GM15510 (cell line): Measurements from ENCODE around the gene ROBO2.

Source experiments
- POLR2A ChIP-seq: IDR thresholded peaks from 3 replicates; pipeline ENCODE4 v1.6.1; 2011; ENCODE audit warnings: borderline replicate concordance; ENCODE audit not compliant: insufficient read length; ENCODE audit errors: extremely low read depth

ROBO2 gene

GRCh38 chr3:77377717-77378116 lies 337.8 kb downstream of the ROBO2 start:
- no peak for TF ChIP-seq POLR2A

DNA sequence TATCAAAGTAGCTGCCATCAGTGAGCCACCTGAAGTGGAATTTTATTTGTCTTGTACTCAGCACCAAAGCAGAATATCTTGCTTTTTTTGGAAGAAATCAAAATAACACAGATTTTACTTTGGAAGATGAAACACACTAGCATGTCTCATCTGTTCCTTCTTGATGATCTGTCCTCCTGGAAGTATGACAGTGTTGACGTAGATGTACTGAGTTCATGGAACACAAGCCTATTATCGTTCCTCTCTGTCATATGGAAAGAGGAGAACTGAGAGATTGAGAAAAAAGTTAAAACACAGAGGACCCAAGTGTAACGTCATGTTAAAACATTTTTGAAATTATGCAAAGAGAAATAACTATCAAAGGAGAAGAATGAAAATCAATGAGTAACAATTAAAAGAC lies 340.2 kb downstream of the ROBO2 start:
- no peak for TF ChIP-seq POLR2A

DNA sequence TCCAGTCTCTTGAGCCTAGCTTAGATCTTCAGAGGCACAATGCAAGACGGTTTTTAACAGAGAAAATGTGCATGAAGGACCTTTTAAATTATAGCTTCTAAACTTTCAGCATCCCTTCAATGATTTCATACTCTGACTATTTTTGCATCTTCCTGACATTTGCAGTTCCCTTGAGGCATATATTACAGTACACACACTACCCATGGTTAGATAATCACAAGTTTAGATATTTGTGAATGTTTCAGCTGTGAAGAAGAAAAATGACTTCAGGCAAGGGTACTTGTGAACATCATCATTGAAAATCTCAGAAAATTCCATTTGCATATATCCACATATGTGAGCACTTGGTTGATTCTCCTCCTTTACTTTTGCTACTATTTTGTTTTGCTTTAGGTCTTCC lies 341.5 kb downstream of the ROBO2 start:
- TF ChIP-seq POLR2A = no peak

- TF ChIP-seq POLR2A = no peak
These were observed 352.3 kb downstream of the ROBO2 start for GRCh38 chr3:77392181-77392580.

- no peak for TF ChIP-seq POLR2A
These were observed 354.1 kb downstream of the ROBO2 start for GRCh38 chr3:77394046-77394445.

GRCh38 chr3:77404871-77405270 lies 365.0 kb downstream of the ROBO2 start:
- no peak for TF ChIP-seq POLR2A

DNA sequence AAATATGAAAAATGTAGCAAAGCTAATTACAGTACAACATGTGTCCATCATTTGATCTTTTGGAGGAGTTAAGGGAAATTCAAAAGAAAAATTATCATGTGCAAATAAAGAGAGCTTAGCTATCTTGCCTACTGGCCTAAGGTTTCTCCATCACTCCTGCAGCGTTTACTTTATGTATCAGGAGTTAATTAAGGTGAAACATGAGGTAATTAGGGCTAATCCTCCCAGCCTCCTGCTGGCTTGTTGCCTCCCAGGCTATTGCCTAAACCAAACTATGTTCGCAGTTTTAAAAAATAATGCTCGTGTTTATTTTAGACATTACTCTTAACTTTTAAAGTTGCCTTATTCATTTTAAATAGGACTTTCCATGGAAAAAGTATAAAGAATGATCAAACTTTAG lies 367.5 kb downstream of the ROBO2 start:
- no peak for TF ChIP-seq POLR2A

DNA sequence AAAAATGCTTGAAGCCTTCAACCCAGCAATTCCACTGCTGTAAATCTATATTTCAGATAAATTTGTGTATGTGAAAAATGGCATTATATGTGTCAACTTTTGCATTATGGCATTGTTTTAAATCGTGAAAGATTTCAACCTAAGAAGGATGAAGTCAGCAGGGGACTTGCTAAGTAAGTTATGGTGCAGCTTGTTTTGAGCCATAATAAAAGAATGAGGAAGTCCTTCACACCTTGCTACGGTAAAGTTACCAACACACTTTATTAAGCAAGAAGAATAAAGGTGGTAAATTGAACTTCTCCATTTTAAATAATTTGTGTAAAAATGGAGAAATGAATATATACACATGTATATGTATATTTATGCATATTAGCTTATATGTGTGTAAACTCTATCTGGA lies 371.4 kb downstream of the ROBO2 start:
- TF ChIP-seq POLR2A = no peak

DNA sequence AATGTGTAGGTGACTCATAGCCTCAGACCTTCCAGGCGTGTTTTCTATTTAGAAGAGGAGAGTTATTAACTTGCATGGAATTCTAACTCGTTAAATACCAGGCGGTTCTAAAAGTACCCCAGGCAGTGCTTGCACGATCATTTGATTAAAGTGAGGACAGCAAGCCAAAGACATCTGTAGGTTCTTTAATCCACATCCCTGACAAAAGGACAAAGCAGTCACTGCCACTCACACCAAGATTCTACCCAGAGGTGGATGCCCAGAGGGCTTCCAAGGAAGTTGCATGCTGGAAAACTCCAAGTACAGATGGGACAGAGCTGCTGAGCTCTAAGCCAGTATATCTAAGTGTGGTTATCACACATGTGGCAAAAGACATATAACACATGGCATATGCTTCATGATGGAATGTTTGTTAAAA lies 372.1 kb downstream of the ROBO2 start:
- no peak for TF ChIP-seq POLR2A

DNA sequence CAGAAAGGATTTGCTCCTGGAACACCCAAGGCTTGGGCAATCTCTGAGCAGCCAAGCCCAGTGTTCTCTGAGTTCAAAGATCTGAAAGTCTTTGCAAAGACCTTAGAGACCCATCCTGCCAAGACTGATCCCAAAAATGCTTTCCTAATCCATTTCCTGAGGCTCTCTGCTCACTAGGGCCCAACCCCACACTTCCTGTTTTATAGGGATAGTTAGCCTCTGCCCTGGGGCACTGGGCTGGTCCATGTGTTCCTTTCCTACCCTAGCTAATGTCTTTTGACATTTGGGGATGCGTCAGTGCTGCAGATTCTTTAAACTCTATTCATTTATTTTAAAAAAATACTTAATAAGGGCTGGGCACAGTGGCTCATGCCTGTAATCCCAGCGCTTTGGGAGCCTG lies 372.7 kb downstream of the ROBO2 start:
- TF ChIP-seq POLR2A = no peak

DNA sequence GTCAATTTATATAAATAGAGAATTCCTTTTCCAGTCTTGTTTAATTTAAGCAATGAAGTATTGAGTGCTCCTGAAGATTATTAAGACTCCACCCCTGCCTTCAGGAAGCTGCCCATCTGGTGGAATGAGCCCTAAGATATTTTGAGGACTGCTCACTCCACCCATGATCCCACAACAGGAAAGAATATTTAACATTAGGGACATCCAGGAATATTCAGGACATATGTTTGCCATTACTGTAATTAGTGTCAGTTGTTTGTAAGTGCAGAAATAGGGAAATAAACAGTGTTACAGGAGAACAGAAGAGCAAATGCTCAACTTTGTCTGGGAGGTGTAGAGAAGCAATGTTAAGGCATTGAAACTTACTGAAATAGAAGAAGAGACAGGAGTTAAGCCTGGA lies 375.0 kb downstream of the ROBO2 start:
- no peak for TF ChIP-seq POLR2A

- TF ChIP-seq POLR2A = no peak
These were observed 380.4 kb downstream of the ROBO2 start for GRCh38 chr3:77420336-77420735.

- TF ChIP-seq POLR2A = no peak
These were observed 382.0 kb downstream of the ROBO2 start for GRCh38 chr3:77421916-77422315.

GRCh38 chr3:77426531-77426930 lies 386.6 kb downstream of the ROBO2 start:
- TF ChIP-seq POLR2A = no peak

DNA sequence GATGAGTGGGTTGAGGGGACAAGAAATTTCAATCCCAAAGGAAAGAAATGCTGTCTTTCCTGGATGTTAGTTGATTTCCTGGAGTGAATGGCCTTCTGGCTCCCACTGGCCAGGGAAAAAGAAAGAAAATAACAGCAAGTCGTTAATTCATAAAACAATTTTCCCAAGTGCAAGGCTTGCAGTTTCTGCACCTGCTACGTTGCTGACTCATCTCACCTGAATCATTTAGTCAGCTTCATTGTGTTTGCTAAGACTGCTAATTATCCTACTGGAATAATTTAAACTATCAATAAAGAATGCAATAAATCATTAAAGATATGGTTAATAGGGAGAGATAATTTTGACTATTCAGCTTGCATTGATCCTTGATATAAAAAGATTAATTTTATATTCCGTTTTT lies 387.6 kb downstream of the ROBO2 start:
- no peak for TF ChIP-seq POLR2A

DNA sequence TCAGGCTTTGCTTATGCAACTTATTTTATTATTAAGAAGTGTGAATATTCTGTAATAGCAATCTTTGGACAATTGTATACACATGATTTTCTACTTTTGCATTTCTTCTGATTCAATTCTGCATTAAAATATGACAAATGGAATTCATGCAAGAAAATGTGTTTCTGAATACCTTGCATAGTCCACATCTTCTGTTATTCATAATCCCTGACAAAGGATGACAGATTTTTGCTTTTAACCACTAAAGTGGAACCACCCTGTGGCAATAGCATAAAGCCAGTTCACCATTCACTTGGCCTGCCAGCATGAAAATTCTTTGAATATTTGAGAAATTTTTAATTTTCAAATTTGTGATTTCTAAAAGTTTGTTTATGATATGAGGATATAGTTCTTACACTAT lies 397.0 kb downstream of the ROBO2 start:
- TF ChIP-seq POLR2A = no peak

DNA sequence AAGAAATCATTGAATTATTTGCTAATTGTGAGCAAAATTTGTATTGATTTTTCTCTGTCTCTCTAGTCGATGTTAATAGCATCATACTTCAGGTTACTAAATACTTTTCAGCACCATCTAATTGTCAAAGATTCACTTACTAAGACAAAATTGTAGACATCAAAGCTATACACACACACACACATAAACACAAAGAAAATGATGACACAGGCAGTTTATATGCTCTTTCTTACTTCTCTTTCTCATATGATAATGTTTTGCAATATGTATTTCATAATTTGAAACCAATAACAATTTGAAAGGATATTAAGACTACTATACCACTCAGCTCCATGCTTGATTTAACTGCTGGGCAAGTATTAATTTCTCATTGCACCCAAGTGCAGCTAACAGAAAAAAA lies 406.2 kb downstream of the ROBO2 start:
- TF ChIP-seq POLR2A = no peak
